HG02588 (cell line): ENCODE data around the gene PTPRN2.

Experiments
- ATAC-seq: cut with Tn5 transposase; IDR thresholded peaks from one replicate; pipeline ENCODE4 v1.9.1; 2021; ENCODE audit warnings: mild to moderate bottlenecking, moderate library complexity; ENCODE audit not compliant: unreplicated experiment

The PTPRN2 gene

DNA sequence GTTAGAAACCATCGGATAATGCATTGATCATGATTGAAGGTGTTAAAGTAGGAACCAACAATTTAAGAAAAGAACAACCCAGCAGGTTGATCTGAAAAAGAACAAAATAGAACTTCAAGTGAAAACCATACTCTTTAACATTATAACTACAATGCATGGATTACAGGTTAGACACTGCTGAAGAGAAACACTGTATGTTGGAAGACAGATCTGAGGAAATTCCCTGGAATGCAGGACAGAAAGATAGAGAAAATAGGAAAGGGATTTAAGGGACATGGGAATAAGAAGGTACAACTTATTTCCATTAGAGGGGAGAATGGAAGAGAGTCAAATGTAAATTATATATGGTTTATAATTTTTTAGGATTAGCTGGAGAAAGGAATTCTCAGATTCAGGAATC lies 947.5 kb downstream of the PTPRN2 start:
- no peak for ATAC-seq

DNA sequence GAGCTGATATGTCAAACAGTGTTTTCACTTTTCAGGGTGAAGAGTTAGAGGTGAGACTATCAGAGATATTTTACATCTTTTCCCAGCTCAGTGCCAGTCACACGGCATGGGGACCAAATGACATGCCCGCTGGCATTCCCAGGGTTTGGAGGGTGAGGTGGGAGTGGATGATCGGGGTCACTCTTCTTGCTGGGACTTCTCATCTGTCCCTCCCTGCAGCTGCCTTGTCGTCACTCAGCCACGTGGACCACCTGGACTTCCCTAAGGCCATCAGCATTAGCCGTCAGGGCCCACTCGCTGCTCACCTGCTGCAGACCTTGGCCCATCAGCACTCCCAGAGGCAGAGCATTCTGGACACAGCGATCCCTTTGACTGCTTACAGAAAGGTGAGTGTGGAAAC lies 949.1 kb downstream of the PTPRN2 start:
- no peak for ATAC-seq

DNA sequence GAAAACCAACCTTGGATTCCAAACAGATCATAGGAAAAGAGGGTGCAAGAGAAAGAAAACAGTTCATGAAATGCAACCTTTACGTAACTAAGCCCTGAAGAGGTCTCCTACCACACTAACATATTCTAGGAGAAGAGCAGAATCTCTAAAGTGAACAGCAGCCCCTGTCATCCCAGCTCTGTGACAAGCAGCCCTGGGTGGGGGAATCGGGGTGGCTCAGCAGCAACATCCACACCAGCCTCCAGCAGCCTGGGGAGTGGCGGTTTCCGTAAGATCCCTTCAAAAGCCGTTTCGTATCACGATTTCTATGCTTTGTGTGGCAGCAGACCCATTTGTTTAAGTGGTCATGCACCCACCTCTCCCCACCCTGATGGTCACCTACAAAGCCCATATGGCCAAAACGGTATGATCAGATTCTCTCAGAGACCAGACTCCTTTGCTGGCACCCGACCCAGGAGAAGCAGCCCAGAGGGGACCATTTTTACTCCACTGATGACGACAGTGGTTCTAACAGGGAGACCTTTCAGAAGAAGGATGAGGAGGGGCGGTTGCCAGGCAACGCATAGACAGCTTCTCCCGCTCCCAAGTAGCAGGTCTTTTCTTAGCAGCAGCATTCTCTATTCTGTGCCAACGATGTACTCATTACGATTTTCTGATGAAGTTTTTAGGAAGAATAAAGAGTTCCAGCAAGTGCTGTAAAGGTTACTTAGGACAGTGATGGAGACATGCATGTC lies 950.2 kb downstream of the PTPRN2 start:
- ATAC-seq = no peak

DNA sequence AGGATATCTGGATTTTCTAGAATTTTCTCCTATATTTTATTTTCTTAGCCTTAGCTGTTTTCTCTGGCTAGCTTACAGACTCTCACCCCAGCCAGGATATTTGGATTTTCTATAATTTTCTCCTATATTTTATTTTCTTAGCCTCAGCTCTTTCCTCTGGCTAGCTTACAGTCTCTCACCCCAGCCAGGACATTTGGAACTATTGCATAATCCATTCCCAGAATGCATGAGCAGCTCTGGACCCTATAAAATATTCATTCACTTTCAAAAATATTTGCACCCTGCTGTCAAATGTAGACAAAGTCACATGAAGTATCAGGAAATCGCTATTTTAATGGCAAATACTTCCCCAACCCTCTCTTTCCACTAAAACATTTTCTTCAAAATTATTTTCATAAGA lies 952.0 kb downstream of the PTPRN2 start:
- ATAC-seq = no peak

DNA sequence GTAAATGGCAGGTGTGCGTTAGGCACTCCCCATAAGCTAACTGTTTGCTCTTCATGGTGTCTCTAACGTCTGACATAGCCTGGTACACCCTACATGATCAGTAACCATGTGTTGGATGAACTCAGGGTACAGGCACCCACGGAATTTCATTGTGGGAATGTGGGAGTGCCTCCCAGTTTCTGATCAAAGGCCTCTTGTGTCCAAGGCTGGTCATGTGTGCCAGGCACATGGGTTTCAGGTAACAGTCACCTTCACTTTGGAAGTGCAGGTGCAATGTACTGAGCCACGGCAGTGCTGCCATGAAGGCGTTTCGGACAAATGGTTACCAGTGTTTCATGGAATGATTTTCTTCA lies 952.5 kb downstream of the PTPRN2 start:
- ATAC-seq = no peak

DNA sequence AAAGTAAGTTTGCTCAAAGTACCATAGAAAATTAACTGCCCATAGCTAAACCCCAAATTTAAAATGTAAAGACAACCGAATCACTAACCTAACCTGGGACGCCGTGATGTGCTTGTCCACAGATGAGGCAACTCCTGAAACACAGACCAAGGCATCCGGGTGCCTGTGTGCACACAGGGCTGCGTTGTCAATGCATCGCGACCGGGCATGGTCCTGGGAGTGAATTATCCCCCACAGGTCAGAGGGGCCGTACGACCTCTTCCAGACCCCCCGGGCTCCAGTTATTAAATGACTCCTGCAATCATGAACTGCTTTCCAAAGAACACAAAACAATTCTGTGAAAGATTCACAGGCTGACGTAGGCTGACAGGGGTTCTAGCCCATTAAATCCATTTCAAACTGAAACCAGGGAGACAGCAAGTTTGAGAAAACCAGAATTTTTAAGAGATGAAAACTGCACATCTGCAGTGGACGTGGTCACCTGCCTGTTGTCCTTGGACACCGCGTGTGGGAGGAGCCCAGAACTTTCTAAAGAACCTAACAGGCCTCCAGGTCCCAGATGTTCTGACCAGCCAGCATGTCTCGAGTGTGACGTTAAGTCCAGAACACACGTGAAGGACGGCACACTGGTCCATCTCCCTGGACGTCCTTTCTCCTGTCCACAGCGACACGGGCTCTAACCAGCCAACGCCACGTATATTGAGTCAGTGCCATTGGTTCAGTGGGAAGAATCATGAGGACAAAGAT lies 953.0 kb downstream of the PTPRN2 start:
- ATAC-seq = no peak

DNA sequence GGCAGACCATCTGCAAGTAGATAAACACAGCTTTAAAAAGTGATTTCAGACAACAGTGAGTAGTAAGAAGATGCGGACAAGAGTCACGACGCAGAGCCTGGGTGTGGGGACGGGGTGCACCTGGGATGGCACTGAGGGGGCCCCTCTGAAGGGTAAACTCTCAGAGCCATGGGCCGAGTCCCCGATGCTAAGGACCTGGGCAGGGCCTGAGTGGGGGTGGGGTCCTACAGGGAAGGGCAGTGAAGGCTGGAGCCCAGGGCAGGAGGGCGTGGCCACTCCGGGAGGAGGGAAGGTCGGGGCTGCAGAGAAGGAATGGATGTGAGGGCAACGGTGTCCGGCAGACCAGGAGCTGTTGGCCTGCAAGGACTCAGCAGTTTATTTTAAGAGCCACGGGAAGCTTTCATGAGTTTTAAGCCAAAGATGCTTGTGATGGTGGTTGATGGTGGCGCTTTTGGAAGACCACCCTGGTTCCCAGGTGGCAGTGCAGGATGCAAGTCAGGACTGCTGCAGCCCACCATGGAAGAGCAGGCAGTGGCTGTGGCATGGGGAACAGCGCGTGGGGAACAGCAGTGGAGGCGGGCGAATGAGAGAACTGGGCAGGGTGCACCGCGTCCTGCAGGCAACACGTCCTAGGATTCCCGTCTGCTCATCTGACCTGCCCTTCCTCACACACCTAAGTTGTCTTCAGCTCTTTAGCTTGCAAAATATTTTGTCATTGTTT lies 954.0 kb downstream of the PTPRN2 start:
- ATAC-seq = no peak

DNA sequence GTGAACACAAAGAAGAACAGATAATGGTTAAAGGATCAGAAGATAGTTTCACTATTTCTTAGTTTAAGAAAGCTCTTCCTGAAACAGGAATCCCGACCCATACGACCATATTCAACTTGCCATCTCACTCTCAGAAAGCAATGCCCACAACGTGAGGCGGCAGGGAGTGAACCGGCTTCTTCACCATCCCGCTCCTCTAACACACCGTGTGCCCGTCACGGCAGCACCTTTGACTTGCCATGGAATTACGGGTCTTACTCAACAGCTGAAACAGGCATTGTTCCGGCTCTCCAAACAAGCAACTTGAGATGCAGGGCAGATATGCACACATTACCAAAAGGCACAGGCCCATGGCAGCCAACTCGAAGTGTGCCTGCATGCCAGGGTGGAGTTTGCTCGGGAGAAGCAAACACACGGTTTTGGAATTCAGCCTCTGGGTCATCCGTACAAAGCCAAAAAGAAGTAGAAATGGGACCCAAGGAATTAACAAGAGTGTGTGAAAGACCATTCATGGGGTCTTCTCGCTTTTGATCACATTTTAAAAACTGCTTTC lies 957.2 kb downstream of the PTPRN2 start:
- ATAC-seq = no peak

DNA sequence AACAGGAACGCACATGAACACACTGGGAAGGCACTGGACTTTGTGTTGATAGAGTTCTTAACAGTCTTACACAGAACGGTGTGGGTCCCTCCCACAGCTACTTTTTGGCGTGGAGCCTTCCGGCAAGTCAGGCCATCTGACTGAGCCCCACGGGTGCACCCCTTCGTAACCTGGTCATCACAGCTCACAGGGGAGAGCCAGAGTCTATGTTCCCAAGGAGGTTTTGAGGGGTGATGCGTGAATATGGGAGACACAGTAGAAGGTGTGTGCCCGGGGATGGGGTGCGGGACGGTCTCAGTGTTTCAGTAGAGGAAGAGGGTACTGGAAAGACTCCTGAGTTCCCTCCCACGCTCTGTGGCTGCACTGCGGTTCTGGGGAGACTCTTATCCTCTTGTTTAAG lies 959.2 kb downstream of the PTPRN2 start:
- no peak for ATAC-seq

DNA sequence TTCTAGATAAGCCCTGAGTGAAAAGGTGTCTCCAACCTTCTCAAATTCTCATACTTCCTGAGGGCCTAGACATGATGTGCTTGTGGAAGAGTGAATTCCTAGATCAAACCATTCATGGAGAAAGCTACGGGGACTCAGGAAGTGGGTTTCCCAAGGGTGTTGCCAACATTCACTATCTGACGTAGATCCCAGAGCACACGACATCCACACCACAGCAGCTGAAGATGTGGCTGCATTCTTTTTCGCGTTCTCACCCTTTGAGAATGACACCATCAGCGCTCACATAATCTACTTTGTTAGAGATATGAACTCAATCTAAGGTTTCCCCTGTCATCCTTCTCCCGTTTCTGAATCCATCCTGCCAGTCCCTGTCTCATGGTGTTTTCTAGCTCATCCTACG lies 960.0 kb downstream of the PTPRN2 start:
- ATAC-seq = no peak

DNA sequence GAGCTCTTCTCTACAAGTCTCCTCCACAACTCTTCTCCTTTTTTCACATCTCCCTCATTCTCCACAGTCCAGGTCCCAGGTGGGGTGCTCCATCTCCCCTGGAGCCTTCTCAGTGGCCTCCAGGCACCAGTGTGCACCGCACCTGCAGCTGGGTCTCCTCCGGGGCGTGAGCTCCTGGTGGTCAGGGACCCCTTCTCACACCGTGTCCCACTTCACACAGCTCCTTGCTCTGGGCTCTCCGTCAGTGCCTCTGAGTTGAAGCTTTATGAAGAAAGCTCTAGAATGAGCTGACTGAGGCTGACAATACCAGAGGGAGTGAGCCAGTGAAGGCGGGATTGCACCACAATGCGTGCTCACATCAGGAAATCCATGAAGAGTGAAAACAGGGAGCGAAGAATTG lies 960.6 kb downstream of the PTPRN2 start:
- no peak for ATAC-seq

DNA sequence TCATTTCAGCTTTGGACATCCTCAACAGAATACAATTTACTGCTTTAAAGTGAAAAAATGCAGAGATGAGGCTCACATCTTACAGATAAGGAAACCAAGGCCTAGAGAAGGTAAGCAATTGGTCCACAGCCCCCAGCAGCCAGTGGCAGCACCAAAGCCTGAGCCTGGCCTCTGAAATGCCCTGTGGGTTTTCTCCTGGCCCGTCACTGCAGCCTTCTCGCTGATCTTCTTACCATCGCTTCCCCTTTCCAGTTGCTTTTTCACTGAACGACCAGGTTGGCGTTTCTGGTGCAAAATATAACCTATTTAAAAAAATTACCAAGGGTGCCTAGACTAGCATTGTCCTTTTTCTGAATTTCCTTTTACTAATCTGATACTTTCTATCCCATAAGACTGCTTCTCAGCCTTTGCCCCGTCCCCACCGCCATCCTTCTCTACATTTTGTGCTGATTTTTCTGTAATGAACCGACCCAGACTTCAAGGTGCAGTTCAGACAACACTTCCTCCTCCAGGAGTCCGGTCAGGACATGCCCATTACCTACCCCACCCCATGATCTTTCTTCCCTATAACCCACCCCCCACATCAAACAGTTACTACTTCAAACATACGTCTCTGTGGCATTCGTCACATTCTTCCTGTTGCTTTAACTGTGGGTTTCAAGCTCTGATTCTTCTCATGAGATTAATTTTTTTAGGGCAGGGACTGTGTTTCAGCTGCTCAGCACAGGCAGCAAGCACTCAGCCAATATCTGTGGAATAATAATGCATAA lies 961.5 kb downstream of the PTPRN2 start:
- no peak for ATAC-seq

DNA sequence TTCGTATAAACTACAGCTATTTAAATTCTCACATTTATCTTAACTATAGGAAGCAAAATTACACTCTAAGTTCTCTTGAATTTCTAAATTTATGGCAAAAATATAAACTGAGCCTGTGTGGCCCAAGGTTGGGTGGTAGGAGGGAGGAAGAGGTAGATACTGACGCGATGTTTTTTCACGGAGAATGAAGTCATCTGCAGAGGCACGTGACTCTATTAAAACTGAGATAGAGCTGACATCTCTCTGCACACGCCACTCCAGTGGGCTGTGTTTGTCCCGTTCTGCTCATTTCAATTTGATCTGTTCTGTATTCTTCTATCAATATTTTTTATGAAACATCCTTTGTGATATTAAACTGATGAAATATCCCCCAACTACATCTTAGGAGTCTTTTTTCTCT lies 964.1 kb downstream of the PTPRN2 start:
- no peak for ATAC-seq

DNA sequence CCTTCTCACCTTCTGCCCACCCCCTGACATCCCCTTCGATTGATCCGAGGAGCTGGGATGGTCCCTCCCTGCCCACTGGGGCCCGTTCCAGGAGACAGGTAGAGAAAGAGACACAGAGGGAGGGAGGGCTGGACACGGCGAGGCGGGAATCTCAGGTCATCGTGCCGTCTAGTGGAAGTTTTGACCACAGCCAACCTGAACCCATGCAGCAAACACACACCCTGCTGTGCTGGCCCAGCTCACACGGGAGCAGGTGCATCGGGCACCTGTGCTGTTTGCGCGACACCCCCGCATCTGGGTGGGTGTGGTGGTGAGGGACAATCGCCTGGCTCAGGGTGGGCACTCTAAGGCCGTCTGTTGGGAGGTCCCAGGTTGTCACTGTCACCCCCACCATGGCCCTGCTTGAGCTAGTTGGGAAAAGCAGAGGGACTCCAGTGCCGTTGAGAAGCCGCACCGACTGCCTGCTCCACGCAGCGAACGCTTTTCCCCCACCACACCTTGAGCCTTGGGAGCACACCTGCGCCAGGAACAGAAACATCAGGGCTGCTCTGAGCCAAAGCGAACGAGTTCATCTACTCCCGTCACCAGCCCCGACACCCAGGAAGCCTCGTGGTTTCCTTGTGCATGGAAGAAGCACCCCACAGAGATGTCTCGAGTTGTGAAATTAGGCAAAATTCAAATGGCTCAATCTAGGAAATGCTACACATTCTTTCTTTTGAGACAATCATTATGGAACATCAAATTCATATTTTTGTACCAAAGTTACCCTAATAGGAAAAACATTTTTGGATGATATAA lies 965.0 kb downstream of the PTPRN2 start:
- ATAC-seq = no peak

DNA sequence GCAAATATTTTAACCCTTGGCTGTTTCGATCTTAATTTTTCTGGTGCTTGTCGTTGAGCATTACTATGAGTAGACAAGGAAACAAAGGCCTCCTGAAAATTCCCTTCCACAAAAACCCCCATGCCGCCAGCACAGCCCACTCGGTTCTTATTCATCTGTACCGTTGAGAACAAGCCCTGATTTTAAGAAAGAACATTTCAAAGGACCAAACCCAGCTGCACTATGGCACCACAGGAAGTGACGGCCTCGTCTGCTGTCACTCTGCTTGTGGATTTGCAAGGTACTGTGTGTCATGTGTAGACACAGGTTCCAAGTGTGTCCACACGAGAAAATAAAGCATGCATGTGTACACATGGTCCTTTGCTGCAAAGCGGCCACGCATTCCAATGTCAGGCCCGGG lies 965.6 kb downstream of the PTPRN2 start:
- no peak for ATAC-seq

DNA sequence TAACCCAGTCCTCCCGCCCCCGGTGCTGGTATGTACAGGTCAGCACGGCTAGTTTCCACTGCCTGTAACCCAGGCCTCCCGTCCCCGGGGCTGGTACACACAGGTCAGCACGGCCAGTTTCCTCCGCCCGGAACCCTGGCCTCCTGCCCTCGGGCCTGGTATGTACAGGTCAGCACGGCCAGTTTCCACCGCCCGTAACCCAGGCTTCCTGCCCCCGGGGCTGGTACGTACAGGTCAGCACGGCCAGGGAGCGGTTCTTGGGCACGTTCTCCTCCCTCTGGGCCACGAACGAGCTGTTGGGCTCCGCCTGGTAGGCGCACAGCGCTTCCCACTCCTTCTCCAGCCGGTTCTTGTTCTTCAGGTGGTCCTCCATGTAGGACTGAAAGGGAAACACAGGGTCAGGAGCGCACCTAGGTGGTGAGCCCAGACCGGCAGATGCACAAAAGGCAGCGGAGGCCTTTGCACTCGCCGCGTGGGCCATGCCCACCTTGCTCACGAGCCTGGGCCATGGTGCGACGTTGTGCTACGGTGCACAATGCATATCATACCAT lies 966.4 kb downstream of the PTPRN2 start:
- ATAC-seq = no peak

DNA sequence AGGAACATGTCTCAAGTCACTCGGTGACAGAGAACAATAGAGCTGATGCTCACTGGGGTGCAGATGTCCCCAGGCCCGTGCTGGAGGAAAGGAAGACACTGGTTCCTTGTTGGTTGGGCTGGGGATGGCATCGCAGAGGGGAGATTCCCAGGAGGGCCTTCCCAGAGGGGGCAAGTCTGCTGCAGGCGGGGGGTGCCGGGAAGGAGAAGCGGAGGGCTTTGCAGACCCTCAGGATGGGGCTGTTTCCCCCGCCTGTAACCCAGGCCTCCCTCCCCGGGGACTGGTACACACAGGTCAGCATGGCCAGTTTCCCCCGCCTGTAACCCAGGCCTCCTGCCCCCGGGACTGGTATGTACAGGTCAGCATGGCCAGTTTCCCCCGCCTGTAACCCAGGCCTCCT lies 967.0 kb downstream of the PTPRN2 start:
- ATAC-seq = no peak

DNA sequence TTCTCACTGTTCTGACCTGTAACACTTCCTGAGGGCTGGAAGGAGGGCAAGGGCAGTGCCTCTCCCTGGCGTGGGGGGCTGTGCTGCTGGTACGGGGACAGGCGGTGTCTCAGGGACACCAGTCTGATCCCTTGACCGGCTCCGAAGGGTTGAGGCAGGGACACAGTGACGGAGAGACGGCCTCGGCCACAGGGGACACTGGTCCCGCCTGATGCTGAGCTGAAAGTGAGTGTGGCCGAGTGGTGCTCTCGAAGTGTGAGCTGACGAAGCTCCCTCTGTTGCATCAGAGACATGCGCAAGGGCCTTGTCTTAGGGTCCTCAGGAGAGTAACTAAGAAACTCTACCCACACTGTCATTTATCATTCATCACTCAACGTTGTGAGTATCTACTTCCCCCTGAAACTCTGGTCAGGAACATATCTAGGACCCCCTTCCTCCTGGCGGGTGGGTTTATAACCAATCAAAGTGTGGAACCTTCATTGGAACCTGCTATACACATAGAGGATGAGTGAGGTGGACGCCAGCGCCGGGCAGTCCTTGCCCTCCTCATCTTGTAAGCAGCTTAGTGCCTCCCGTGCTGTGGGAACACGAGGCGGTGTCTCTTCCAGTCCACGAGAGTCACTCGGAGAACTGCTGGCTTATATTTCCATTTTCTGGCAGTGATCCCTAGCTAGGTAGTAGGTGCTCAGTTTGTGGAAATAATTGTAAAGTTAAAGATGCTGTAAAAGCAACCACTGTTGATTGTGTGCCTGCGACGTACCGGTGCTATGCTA lies 967.7 kb downstream of the PTPRN2 start:
- ATAC-seq = no peak
